Effector memory CD4-positive, alpha-beta T cell (primary cell): ENCODE results near the gene ANKLE2.

Experiments
- DNase-seq, 3 donors: peaks; one replicate each; pipeline ENCODE4 v3.0.0-alpha.2; 2020
- H3K27ac ChIP-seq: 2 replicates; pipeline ENCODE4 v1.7.0; 2013; ENCODE audit warnings: mild to moderate bottlenecking, low read length, moderate library complexity; ENCODE audit not compliant: insufficient read depth, poor library complexity, severe bottlenecking
- H3K27me3 ChIP-seq: replicated peaks from 2 replicates; pipeline ENCODE4 v1.7.0; 2013; ENCODE audit warnings: mild to moderate bottlenecking, low read length; ENCODE audit not compliant: insufficient read depth, control insufficient read depth, poor library complexity, severe bottlenecking
- H3K36me3 ChIP-seq: 2 replicates; pipeline ENCODE4 v1.7.0; 2013; ENCODE audit warnings: mild to moderate bottlenecking, low read length, moderate library complexity; ENCODE audit not compliant: control insufficient read depth, insufficient read depth
- H3K4me1 ChIP-seq: 2 replicates; pipeline ENCODE4 v1.7.0; 2013; ENCODE audit warnings: low read length, mild to moderate bottlenecking; ENCODE audit not compliant: control insufficient read depth, insufficient read depth, poor library complexity, severe bottlenecking
- H3K4me3 ChIP-seq: 2 replicates; pipeline ENCODE4 v1.7.0; 2013; ENCODE audit warnings: low read length, low read depth, mild to moderate bottlenecking; ENCODE audit not compliant: insufficient read depth, poor library complexity, severe bottlenecking
- H3K9me3 ChIP-seq: 2 replicates; pipeline ENCODE4 v1.7.0; 2013; ENCODE audit warnings: mild to moderate bottlenecking, low read length, moderate library complexity; ENCODE audit not compliant: control insufficient read depth

ANKLE2 gene

DNA sequence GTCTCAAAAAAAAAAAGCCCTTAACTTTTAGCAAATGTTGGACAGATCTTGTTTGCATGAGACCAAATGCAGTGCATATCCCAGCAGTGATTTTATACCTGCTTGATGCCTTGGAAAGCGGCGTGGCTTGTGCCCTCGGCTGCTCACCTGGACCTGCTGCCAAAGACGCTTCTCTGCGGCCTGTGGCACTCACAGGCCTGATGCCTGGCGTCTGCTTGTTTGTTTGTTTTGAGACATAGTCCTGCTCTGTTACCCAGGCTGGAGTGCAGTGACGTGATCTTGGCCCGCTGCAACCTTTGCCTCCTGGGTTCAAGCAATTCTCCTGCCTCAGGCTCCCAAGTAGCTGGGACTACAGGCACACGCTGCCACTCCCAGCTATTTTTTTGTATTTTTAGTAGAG lies 45.8 kb downstream of the ANKLE2 start:
- DNase-seq = no peak
- H3K27me3 ChIP-seq = no peaks in the 10 kb centered on the region
- peaks cover 37% of the 10 kb centered on the region for H3K36me3 ChIP-seq
- H3K4me3 ChIP-seq = no peak overlapping the region
- H3K4me1 ChIP-seq = peaks cover 8% of the 10 kb centered on the region
- no peak overlapping the region for H3K27ac ChIP-seq
- no peaks in the 10 kb centered on the region for H3K9me3 ChIP-seq

DNA sequence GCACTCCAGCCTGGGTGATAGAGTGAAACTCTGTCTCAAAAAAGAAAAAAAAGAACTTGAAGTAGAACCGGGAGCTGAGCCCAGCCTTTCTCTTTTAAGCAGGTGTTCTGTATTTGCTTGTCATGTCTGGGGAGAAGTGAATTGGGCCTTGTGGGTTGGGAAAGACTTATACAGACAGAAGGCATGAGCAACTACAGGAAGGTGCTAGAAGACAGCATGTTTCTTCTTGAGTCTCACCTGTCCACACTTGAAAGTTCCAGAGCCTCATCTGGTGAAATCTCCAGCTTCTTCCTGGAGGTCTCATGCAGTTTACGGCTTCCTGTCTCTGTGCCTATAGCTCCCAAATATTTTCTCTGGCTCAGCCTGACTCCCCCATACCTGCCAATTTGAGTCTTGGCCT lies 48.5 kb downstream of the ANKLE2 start:
- Histone ChIP-seq H3K4me1 (peaks cover 13% of the 10 kb centered on the region), H3K27ac (no peak overlapping the region)

DNA sequence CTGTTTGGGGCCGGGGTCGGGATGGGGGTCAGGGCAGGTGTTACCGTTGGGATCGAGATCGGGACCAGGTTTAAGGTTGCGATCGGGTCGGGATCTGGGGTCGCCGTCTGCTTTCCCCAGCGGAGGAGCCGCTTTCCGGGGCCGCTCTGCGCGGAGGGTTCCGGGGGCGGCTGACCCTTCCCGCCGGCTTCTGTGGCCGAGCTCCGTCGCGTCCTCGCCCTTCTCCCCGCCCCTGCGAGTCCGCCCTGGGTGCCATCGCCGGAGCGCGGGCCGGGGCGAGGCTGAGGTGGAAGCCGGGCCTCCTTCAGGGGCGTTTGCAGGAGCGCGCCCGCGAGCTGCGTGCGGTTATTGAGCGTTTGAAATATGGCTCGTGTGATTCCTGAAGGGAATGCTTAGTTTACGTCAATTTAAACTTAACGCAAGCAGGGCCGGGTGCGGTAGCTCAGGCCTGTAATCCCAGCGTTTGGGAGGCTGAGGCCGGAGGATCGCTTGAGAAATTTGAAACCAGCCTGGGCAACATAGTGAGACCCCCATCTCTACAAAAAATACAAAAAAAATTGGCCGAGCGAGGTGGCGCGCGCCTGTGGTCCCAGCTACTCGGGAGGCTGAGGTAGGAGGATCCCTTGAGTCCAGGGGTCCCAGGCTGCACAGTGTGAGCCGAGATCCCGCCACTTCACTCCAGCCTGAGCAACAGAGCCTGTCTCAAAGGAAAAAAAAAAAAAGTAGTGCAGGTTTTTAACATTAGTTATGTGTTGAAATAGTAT lies 50.4 kb downstream of the ANKLE2 start:
- peak overlapping the region; percentile 38 for H3K27ac ChIP-seq
- no peak for DNase-seq
- peaks cover 6% of the 10 kb centered on the region for H3K36me3 ChIP-seq

More for the DNA sequence above, 48.5 kb downstream of the ANKLE2 start:
- Histone ChIP-seq H3K27me3 (no peaks in the 10 kb centered on the region), H3K36me3 (peaks cover 23% of the 10 kb centered on the region), H3K4me3 (no peak overlapping the region), H3K9me3 (no peaks in the 10 kb centered on the region)
- DNase-seq = no peak

DNA sequence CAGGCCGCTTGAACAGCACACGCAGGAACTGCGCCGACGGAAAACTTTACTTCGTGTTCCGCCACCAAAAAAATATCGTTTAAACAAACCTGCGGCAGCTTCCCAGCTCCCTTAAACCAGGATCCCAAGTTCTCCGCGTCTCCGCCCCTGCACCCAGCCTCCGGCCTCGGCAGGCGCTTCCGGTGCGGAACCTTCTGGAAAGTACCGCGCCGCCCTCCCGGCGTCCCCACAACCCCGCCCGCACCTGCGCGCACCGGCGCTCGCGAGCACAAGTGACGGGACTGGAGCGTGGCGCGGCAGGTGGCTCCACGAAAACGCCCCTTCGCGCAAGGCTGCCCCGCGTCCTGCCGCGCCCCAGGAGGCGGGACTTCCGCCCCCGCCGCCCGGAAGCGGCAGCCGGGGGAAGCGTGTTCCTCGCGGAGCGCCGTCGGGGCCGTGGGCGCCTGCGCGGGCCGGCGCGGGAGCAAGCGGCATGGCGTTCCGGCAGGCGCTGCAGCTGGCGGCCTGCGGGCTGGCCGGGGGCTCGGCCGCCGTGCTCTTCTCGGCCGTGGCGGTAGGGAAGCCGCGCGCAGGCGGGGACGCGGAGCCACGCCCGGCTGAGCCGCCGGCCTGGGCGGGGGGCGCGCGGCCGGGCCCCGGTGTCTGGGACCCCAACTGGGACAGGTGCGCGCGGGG lies 51.1 kb downstream of the ANKLE2 start, which contains the start of gene PGAM5:
TSS of gene PGAM5 (plus strand) at position 438 of the 675 bp plus-strand sequence. CDS start at position 473, 35 bp downstream.
- peak; percentile 89 to 94 (median 92) for DNase-seq
- H3K27me3 ChIP-seq = no peaks in the 10 kb centered on the region
- H3K9me3 ChIP-seq = no peaks in the 10 kb centered on the region
- peaks cover 6% of the 10 kb centered on the region for H3K36me3 ChIP-seq
- peak within 1 kb of the TSS; percentile 89 for H3K27ac ChIP-seq
- peak within 1 kb of the TSS; percentile 80 for H3K4me3 ChIP-seq
- peaks cover 13% of the 10 kb centered on the region for H3K4me1 ChIP-seq

More for the DNA sequence above, 50.4 kb downstream of the ANKLE2 start:
- H3K4me1 ChIP-seq = peaks cover 13% of the 10 kb centered on the region
- no peaks in the 10 kb centered on the region for H3K27me3 ChIP-seq
- no peaks in the 10 kb centered on the region for H3K9me3 ChIP-seq
- H3K4me3 ChIP-seq = peak overlapping the region; percentile 80

DNA sequence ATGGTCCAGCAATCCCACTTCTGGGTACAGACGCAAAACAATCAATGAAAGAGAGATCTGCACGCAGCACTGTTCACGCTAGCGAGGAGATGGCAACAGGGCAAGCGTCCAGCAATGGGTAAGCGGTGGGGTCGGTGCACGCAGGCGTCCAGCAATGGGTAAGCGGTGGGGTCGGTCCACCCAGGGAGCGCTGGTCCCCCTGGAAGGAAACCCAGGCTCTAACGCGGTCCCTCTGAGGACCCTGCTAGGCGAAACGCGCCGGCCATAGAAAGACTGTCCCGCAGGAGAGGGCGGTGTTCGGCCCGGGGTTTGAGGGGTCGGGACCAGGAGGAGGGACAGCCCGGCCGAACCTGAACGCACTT lies 51.6 kb downstream of the ANKLE2 start:
- H3K27me3 ChIP-seq = no peaks in the 10 kb centered on the region
- H3K4me1 ChIP-seq = peaks cover 13% of the 10 kb centered on the region
- DNase-seq = peak in 1 of 3 donors; percentile 2
- H3K9me3 ChIP-seq = no peaks in the 10 kb centered on the region
- peak overlapping the region; percentile 89 for H3K27ac ChIP-seq
- H3K4me3 ChIP-seq = peak overlapping the region; percentile 45
- H3K36me3 ChIP-seq = peaks cover 6% of the 10 kb centered on the region

DNA sequence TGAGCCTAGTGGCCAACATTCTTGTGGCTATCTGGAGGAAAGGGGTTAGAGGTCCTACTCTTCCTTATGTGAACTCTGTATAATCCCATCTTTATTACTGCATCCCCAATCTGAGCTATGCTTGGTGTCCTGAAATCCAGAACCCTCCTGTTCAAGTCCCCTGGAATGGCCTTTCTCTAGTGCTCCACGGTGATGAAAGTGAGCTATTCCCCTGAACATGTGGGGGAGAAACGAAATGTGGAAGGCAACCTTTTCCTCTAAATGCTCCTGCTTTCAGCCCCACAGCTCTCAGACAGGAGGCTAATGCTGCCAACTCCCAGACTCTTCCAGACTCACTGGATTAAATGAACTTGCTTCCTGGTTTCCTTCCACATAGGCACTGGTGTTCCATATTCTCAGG lies 53.5 kb downstream of the ANKLE2 start:
- Histone ChIP-seq H3K36me3 (no peaks in the 10 kb centered on the region), H3K4me1 (peaks cover 13% of the 10 kb centered on the region), H3K9me3 (no peaks in the 10 kb centered on the region), H3K27ac (no peak overlapping the region), H3K27me3 (no peaks in the 10 kb centered on the region), H3K4me3 (no peak overlapping the region)
- DNase-seq = no peak

DNA sequence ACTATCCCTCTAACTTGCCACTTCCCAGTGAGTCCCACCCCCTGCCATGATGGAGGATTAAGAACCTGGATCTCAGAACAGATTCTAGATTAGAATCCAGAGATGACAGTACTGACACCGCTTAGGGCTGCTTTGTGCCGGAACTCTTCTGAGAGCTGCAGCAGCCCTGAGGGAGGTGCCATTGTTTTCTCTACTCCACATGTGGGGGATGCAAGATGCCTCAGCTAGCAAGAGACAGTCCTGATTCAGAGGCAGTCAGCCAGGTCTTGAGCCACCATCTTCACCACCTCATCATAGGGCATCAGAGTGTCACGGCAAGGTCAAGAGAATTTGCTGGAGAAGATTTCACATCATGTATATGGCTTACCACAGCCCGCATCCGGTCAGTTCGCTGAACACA lies 54.4 kb downstream of the ANKLE2 start:
- no peaks in the 10 kb centered on the region for H3K36me3 ChIP-seq
- H3K9me3 ChIP-seq = no peaks in the 10 kb centered on the region
- no peak overlapping the region for H3K4me3 ChIP-seq
- peaks cover 13% of the 10 kb centered on the region for H3K4me1 ChIP-seq
- H3K27ac ChIP-seq = no peak overlapping the region
- no peaks in the 10 kb centered on the region for H3K27me3 ChIP-seq
- no peak for DNase-seq

DNA sequence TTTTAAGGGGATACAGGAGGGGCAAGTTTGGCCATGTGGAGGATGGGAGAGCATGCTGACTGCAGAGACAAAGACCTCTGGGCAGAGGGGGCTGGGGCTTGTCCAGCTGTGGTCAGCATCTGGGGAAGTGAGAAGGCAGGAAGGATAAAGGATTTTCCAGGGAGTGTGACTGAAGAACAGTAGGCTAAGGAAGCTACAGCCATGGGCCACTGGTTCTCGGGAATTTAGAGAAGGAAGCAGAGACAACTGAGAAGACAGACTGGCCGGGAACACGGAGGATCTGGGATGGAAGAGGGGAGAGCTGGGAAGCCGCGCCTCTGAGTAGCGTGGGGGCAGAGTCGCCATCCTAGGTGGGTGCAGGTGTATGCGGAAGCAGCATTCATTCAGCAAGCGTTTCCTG lies 58.0 kb downstream of the ANKLE2 start:
- Histone ChIP-seq H3K27ac (no peak overlapping the region), H3K9me3 (no peaks in the 10 kb centered on the region), H3K4me3 (no peak overlapping the region), H3K36me3 (peaks cover 3% of the 10 kb centered on the region), H3K27me3 (no peaks in the 10 kb centered on the region), H3K4me1 (no peaks in the 10 kb centered on the region)
- DNase-seq = no peak

DNA sequence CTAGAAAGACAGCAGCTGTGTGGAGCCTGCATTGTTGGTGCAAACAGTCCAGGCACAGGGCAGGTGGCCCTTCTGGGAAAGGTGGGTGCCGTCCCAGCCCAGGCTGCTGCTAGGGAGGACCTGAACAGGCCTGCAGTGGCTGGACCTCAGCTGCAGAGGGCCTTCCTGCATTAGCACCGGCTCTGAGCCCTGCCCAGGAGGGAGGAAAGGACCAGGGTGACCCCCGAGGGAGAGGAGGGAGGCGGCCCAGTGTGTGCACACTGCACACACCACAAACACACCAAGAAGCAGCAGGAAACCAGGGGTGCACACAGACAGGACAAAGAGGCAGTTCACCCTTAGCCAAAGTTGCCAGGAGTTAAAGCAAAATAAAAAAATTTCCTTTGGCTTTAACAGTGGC lies 59.0 kb downstream of the ANKLE2 start:
- no peaks in the 10 kb centered on the region for H3K9me3 ChIP-seq
- H3K4me1 ChIP-seq = no peaks in the 10 kb centered on the region
- no peak overlapping the region for H3K4me3 ChIP-seq
- H3K36me3 ChIP-seq = peaks cover 3% of the 10 kb centered on the region
- no peak overlapping the region for H3K27ac ChIP-seq
- DNase-seq = no peak
- no peaks in the 10 kb centered on the region for H3K27me3 ChIP-seq

DNA sequence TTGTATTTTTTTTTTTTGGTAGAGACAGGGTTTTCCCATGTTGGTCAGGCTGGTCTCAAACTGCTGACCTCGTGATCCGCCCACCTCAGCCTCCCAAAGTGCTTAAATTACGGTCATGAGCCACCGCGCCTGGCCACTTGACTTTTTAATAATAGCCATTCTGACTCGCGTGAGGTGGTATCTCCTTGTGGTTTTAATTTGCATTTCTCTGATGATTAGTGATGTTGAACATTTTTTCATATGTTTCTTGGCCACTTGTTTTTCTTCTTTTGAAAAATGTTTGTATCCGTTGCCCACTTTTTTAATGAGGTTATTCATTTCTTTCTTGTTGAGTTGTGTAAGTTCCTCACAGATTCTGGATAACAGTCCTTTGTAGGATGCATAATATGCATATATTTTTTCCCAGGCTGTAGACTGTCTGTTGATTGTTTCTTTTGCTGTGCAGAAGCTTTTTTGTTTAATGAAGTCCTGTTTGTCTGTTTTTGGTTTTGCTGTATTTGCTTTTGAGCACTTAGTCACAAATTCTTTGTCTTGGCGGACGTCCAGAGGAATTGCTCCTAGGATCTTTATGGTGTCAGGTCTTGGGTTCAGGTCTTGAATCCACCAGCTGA lies 61.3 kb downstream of the ANKLE2 start:
- H3K9me3 ChIP-seq = no peaks in the 10 kb centered on the region
- H3K4me1 ChIP-seq = no peaks in the 10 kb centered on the region
- H3K27me3 ChIP-seq = no peaks in the 10 kb centered on the region
- H3K27ac ChIP-seq = no peak overlapping the region
- no peak for DNase-seq
- peaks cover 3% of the 10 kb centered on the region for H3K36me3 ChIP-seq
- no peak overlapping the region for H3K4me3 ChIP-seq
